Loucy (cell line): ENCODE results near the gene PBX1.

Experiments
- CTCF ChIP-seq: fragments of 200-600 bp; sonication (generic); conservative IDR thresholded peaks from 2 replicates; pipeline ENCODE4 v1.5.1; 2014; ENCODE audit warnings: mild to moderate bottlenecking, antibody characterized with exemption, low read length
- EZH2phosphoT487 ChIP-seq: fragments of 200-600 bp; IDR thresholded peaks from 2 replicates; pipeline ENCODE4 v1.6.1; 2018; ENCODE audit warnings: antibody characterized with exemption, mild to moderate bottlenecking, moderate library complexity, borderline replicate concordance

GRCh38 chr1:164706606-164706987 is 147.6 kb downstream of the PBX1 start:
- no peak for TF ChIP-seq CTCF
- no peak for TF ChIP-seq EZH2phosphoT487
